GM19043 (cell line): Measurements from ENCODE around the gene TSC2.
"Not testable (repeated sequence)": the region's sequence is repeated elsewhere in the genome, so short reads cannot be mapped to it uniquely, and the experiment has no call there.

Source experiments
- ATAC-seq: cut with Tn5 transposase; IDR thresholded peaks from one replicate; pipeline ENCODE4 v1.9.1; 2021; ENCODE audit warnings: low read depth; ENCODE audit not compliant: unreplicated experiment

TSC2 gene

GRCh38 chr16:2096853-2097595 is 49.2 kb downstream of the TSC2 start:
- ATAC-seq = no peak

GRCh38 chr16:2097689-2098088 is 49.9 kb downstream of the TSC2 start:
- ATAC-seq = not testable (repeated sequence)

GRCh38 chr16:2101581-2101980 is 53.8 kb downstream of the TSC2 start:
- ATAC-seq = not testable (repeated sequence)

GRCh38 chr16:2102471-2102870 is 54.7 kb downstream of the TSC2 start:
- no peak for ATAC-seq

GRCh38 chr16:2104464-2104863 is 56.7 kb downstream of the TSC2 start:
- not testable (repeated sequence) for ATAC-seq

GRCh38 chr16:2105291-2105690 is 57.5 kb downstream of the TSC2 start:
- ATAC-seq = not testable (repeated sequence)

- ATAC-seq = not testable (repeated sequence)
These were observed 58.0 kb downstream of the TSC2 start for GRCh38 chr16:2105769-2106168.

- not testable (repeated sequence) for ATAC-seq
These were observed 58.4 kb downstream of the TSC2 start for GRCh38 chr16:2106211-2106610.

GRCh38 chr16:2107121-2107790 is 59.5 kb downstream of the TSC2 start:
- not testable (repeated sequence) for ATAC-seq

GRCh38 chr16:2107791-2108125 is 60.0 kb downstream of the TSC2 start:
- not testable (repeated sequence) for ATAC-seq

GRCh38 chr16:2108446-2109270 is 60.9 kb downstream of the TSC2 start:
- not testable (repeated sequence) for ATAC-seq

GRCh38 chr16:2109271-2109580 is 61.4 kb downstream of the TSC2 start:
- not testable (repeated sequence) for ATAC-seq

- ATAC-seq = not testable (repeated sequence)
These were observed 62.1 kb downstream of the TSC2 start for GRCh38 chr16:2109872-2110271.

GRCh38 chr16:2110332-2111008 is 62.7 kb downstream of the TSC2 start:
- not testable (repeated sequence) for ATAC-seq

- not testable (repeated sequence) for ATAC-seq
These were observed 63.2 kb downstream of the TSC2 start for GRCh38 chr16:2111009-2111353.

GRCh38 chr16:2111412-2112335 is 63.9 kb downstream of the TSC2 start:
- ATAC-seq = not testable (repeated sequence)

- not testable (repeated sequence) for ATAC-seq
These were observed 64.8 kb downstream of the TSC2 start for GRCh38 chr16:2112539-2113106.

GRCh38 chr16:2114225-2114624 is 66.4 kb downstream of the TSC2 start:
- ATAC-seq = not testable (repeated sequence)

GRCh38 chr16:2114885-2115590 is 67.3 kb downstream of the TSC2 start:
- ATAC-seq = not testable (repeated sequence)
